PFSK-1 (cell line): Measurements from ENCODE around the gene LCN10.

ENCODE experiments used
- POLR2AphosphoS5 ChIP-seq: IDR thresholded peaks from 2 replicates; pipeline ENCODE4 v1.6.1; 2012; ENCODE audit warnings: low read depth, mild to moderate bottlenecking, control low read depth, low read length, moderate library complexity
- REST ChIP-seq, 2 experiments: IDR thresholded peaks; 2 replicates each; pipeline versions ENCODE4 v1.6.1 to v1.8.0; 2011 to 2012; ENCODE audit warnings: low read depth in 2 of 2, low read length in 2 of 2, control low read depth in 1 of 2, inconsistent platforms in 1 of 2, mild to moderate bottlenecking in 1 of 2, moderate library complexity in 1 of 2; ENCODE audit not compliant: insufficient read depth in 1 of 2
- SIN3A ChIP-seq: IDR thresholded peaks from 2 replicates; pipeline ENCODE4 v1.6.1; 2012; ENCODE audit warnings: mild to moderate bottlenecking, low read length, moderate library complexity, borderline replicate concordance; ENCODE audit not compliant: insufficient read depth
- TAF1 ChIP-seq: IDR thresholded peaks from 2 replicates; pipeline ENCODE4 v1.6.1; 2012; ENCODE audit warnings: low read length, control low read depth, borderline replicate concordance; ENCODE audit not compliant: insufficient read depth

GRCh38 chr9:136754626-136755301 lies 12.0 kb upstream of the LCN10 start:
- TF ChIP-seq REST (IDR thresholded peaks at IDR 0.05; ENCODE audit: insufficient read depth in 1 of 2, low read depth in 2 of 2, low read length in 2 of 2), result no peak
- no peak for TF ChIP-seq TAF1
- no peak for TF ChIP-seq POLR2AphosphoS5
- no peak for TF ChIP-seq SIN3A
